PC-9 (cell line): ENCODE data around the gene ZBTB7C. TPM values are rescaled to one million over a fixed set of nuclear protein-coding genes. Genes with fewer than 3 reads are reported as not detected.
A peak's percentile ranks its signal among the peaks of the same experiment; 100 is the strongest.

Experiments
- BruUV-seq: library from RNA; stranded (reverse); fragments of 400-500 nt; replicated peaks from 2 replicates; lab custom pipeline; 2021; lab: Mats Ljungman, UMichigan
- CTCF ChIA-PET: fragments of 300-600 bp; sonication (Branson Sonifier 250); formaldehyde crosslinking; loops from one replicate; lab custom pipeline; 2022; ENCODE audit warnings: antibody characterized with exemption; lab: Charles Lee
- POLR2A ChIA-PET: fragments of 300-600 bp; sonication (Branson Sonifier 250); formaldehyde crosslinking; loops from one replicate; lab custom pipeline; 2022; ENCODE audit warnings: antibody characterized with exemption; ENCODE audit not compliant: unreplicated experiment; lab: Charles Lee
- DNase-seq, 2 experiments: peaks; one replicate each; pipeline versions ENCODE4 v3.0.0 to v3.0.0-alpha.2; 2015 to 2022; ENCODE audit warnings: mixed read lengths in 1 of 2
- H2AFZ ChIP-seq: fragments of 200-600 bp; sonication (generic); 2 replicates; pipeline ENCODE4 v1.8.1; 2017; ENCODE audit warnings: antibody characterized with exemption
- H3F3A ChIP-seq: fragments of 200-600 bp; sonication (generic); 2 replicates; pipeline ENCODE4 v1.8.1; 2017; ENCODE audit warnings: antibody characterized with exemption, mild to moderate bottlenecking, low read depth; ENCODE audit not compliant: insufficient read depth
- H3K27ac ChIP-seq: fragments of 200-600 bp; sonication (generic); 2 replicates; pipeline ENCODE4 v1.6.1; 2016; ENCODE audit warnings: mixed run types
- H3K27me3 ChIP-seq: fragments of 200-600 bp; sonication (generic); 2 replicates; pipeline ENCODE4 v1.6.1; 2016; ENCODE audit warnings: low read depth, mixed run types; ENCODE audit not compliant: insufficient read depth
- H3K36me3 ChIP-seq: fragments of 200-600 bp; sonication (generic); 2 replicates; pipeline ENCODE4 v1.6.1; 2016; ENCODE audit warnings: low read depth, mixed run types
- H3K4me1 ChIP-seq: fragments of 200-600 bp; sonication (generic); replicated peaks from 2 replicates; pipeline ENCODE4 v1.6.1; 2016; ENCODE audit warnings: mixed run types; ENCODE audit not compliant: insufficient read depth
- H3K4me2 ChIP-seq: fragments of 200-600 bp; sonication (generic); 2 replicates; pipeline ENCODE4 v1.6.1; 2017; ENCODE audit warnings: mixed run types
- H3K4me3 ChIP-seq: fragments of 200-600 bp; sonication (generic); 2 replicates; pipeline ENCODE4 v1.6.1; 2016; ENCODE audit warnings: mixed run types
- H3K79me2 ChIP-seq: fragments of 200-600 bp; sonication (generic); 2 replicates; pipeline ENCODE4 v1.6.1; 2017; ENCODE audit warnings: low read depth, mixed run types
- H3K9me2 ChIP-seq: fragments of 200-600 bp; sonication (generic); 2 replicates; pipeline ENCODE4 v1.8.1; 2017; ENCODE audit warnings: mild to moderate bottlenecking; ENCODE audit not compliant: insufficient read depth
- H3K9me3 ChIP-seq: fragments of 200-600 bp; sonication (generic); 2 replicates; pipeline ENCODE4 v1.8.1; 2016; ENCODE audit warnings: low read depth; ENCODE audit not compliant: insufficient read depth
- H4K20me1 ChIP-seq: fragments of 200-600 bp; sonication (generic); 2 replicates; pipeline ENCODE4 v1.8.1; 2017; ENCODE audit not compliant: insufficient read depth
- CTCF ChIP-seq: fragments of 200-600 bp; sonication (generic); conservative IDR thresholded peaks from 2 replicates; pipeline ENCODE4 v1.6.1; 2017; ENCODE audit warnings: mixed run types, antibody characterized with exemption, mild to moderate bottlenecking, moderate library complexity
- EZH2 ChIP-seq: fragments of 200-600 bp; sonication (generic); IDR thresholded peaks from 2 replicates; pipeline ENCODE4 v1.8.0; 2017; ENCODE audit warnings: antibody characterized with exemption, low read depth
- intact Hi-C: fragments of 100-400 bp; cut with micrococcal nuclease; formaldehyde crosslinking; loops from one replicate; pipeline ENCODE4 v1.10.0; 2022; ENCODE audit not compliant: unreplicated experiment
- total RNA-seq: library from RNA; stranded (reverse); gene quantifications from 2 replicates; pipeline ENCODE4 v1.2.3, GENCODE V29; 2021

Gene ZBTB7C
- total RNA-seq, 1 experiment from 2014 or later: not detected

DNA sequence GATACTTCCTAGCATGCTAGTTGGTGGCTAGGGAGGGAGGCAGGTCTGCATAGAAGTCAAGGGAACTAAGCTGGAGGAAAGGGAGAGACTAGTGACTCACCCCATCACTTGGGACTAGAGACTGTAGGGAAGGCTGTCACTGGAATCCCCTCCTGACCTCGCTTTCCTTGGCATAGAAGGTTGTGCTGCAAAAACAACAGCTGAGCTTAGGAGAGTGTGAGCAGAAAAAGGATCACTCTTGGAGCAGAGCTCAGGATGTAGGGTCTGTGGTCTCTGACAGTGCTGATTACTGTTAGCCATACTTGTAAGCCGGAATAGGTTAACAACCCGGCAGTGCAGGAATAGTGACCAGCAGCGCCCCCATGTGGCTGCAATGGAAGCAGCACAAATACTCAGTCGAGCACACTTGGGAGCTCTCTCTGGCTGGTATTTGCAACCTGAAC lies 411.8 kb downstream of the ZBTB7C start:
- Histone ChIP-seq H3K27ac (no peak overlapping the region), H3K79me2 (no peaks in the 10 kb centered on the region), H3K4me1 (peaks cover 5% of the 10 kb centered on the region), H3K4me2 (no peak overlapping the region), H3K36me3 (no peaks in the 10 kb centered on the region), H3K9me2 (no peaks in the 10 kb centered on the region), H3K9me3 (peaks cover 7% of the 10 kb centered on the region), H2AFZ (no peak overlapping the region), H3F3A (no peaks in the 10 kb centered on the region; the same call in 1 of the 2 replicates), H3K27me3 (no peaks in the 10 kb centered on the region), H3K4me3 (no peak overlapping the region), H4K20me1 (no peaks in the 10 kb centered on the region)
- intact Hi-C loops: no loop called here
- DNase-seq: peak in 1 of 2 experiments; percentile 3
- POLR2A ChIA-PET: interaction anchor here (0.7 kb wide), 1 partner anchor 25 kb away, joined by 3 read pairs; no protein-coding TSS in a partner anchor
- CTCF ChIA-PET: interaction anchor here (0.5 to 0.6 kb wide), 2 partner anchors 186 to 782 kb away, joined by 3 read pairs; no protein-coding TSS in a partner anchor
- TF ChIP-seq EZH2: no peak
- TF ChIP-seq CTCF: peak; percentile 69
- BruUV-seq: no TSS peak

- TF ChIP-seq EZH2 (no peak), CTCF (no peak)
- ChIA-PET POLR2A (no interaction called here), CTCF (no interaction called here)
- H3K4me1 ChIP-seq: no peaks in the 10 kb centered on the region
- H3K79me2 ChIP-seq: no peaks in the 10 kb centered on the region
- H3K4me3 ChIP-seq: no peak overlapping the region
- H3K9me3 ChIP-seq: peaks cover 7% of the 10 kb centered on the region
- H3K4me2 ChIP-seq: no peak overlapping the region
- no peaks in the 10 kb centered on the region for H3F3A ChIP-seq
- DNase-seq: no peak
- BruUV-seq: no TSS peak
- H3K9me2 ChIP-seq: no peaks in the 10 kb centered on the region
- H2AFZ ChIP-seq: no peak overlapping the region
- no peak overlapping the region for H3K27ac ChIP-seq
- intact Hi-C loops: no loop called here
- no peaks in the 10 kb centered on the region for H4K20me1 ChIP-seq
- H3K36me3 ChIP-seq: no peaks in the 10 kb centered on the region
- H3K27me3 ChIP-seq: no peaks in the 10 kb centered on the region
Observed at GRCh38 chr18:47996091-47996541, 413.1 kb downstream of the ZBTB7C start.

DNA sequence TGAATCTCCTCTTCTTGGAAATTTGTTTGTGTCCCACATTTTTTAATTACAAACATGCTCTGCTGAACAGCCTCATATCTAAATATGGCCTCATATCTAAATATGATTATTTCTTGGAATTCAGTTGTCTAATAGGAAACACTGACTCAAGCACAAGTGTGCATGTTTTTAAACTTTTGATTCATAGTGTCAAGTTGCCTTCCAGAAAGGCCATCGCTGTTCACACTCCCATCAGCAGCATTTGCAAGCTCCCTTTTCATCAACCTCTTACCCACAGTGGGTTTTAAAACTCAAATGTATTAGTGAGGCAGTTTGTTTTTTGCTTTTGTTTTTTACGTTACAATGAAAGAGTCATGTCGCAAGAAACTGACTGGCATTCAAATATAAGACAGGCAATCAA lies 413.5 kb downstream of the ZBTB7C start:
- TF ChIP-seq EZH2 (no peak), CTCF (no peak)
- H3K79me2 ChIP-seq: no peaks in the 10 kb centered on the region
- ChIA-PET CTCF (no interaction called here), POLR2A (no interaction called here)
- no peak overlapping the region for H3K4me2 ChIP-seq
- H3K27me3 ChIP-seq: no peaks in the 10 kb centered on the region
- BruUV-seq: no TSS peak
- no peaks in the 10 kb centered on the region for H4K20me1 ChIP-seq
- H3K27ac ChIP-seq: no peak overlapping the region
- no peaks in the 10 kb centered on the region for H3K9me2 ChIP-seq
- H3K9me3 ChIP-seq: peaks cover 7% of the 10 kb centered on the region
- intact Hi-C loops: no loop called here
- no peak overlapping the region for H3K4me3 ChIP-seq
- no peaks in the 10 kb centered on the region for H3F3A ChIP-seq
- H3K4me1 ChIP-seq: no peaks in the 10 kb centered on the region
- DNase-seq: no peak
- no peaks in the 10 kb centered on the region for H3K36me3 ChIP-seq
- no peak overlapping the region for H2AFZ ChIP-seq
